Measurements from ENCODE around the gene ZFP57. TPM values are rescaled to one million over a fixed set of nuclear protein-coding genes. Genes with fewer than 3 reads are reported as not detected.
A peak's percentile ranks its signal among the peaks of the same experiment; 100 is the strongest.

ZFP57 gene
- total and polyA plus RNA-seq, 9 donors: 0.13 to 0.25 (median 0.24) TPM; not detected in 6

DNA sequence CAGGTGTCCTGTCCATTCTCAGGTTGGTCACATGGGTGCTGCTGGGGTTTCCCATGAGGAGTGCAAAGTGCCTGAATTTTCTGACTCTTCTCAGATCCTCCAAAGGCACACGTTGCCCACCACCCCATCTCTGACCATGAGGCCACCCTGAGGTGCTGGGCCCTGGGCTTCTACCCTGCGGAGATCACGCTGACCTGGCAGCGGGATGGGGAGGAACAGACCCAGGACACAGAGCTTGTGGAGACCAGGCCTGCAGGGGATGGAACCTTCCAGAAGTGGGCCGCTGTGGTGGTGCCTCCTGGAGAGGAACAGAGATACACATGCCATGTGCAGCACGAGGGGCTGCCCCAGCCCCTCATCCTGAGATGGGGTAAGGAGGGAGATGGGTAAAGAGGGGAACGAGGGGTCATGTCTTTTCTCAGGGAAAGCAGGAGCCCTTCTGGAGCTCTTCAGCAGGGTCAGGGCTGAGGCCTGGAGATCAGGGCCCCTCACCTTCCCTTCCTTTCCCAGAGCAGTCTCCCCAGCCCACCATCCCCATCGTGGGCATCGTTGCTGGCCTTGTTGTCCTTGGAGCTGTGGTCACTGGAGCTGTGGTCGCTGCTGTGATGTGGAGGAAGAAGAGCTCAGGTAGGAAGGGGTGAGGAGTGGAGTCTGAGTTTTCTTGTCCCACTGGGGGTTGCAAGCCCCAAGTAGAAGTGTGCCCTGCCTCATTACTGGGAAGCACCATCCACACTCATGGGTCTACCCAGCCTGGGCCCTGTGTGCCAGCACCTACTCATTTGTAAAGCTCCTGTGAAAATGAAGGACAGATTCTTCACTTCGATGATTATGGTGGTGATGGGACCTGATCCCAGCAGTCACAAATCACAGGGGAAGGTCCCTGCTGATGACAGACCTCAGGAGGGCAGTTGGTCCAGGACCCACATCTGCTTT is 44.3 kb upstream of the ZFP57 start:
- no peak for TF ChIP-seq POLR2A (IDR thresholded peaks at IDR 0.05)
- no peak for TF ChIP-seq CTCF (IDR thresholded peaks at IDR 0.05)
- no peak for TF ChIP-seq EP300 (IDR thresholded peaks at IDR 0.05)

DNA sequence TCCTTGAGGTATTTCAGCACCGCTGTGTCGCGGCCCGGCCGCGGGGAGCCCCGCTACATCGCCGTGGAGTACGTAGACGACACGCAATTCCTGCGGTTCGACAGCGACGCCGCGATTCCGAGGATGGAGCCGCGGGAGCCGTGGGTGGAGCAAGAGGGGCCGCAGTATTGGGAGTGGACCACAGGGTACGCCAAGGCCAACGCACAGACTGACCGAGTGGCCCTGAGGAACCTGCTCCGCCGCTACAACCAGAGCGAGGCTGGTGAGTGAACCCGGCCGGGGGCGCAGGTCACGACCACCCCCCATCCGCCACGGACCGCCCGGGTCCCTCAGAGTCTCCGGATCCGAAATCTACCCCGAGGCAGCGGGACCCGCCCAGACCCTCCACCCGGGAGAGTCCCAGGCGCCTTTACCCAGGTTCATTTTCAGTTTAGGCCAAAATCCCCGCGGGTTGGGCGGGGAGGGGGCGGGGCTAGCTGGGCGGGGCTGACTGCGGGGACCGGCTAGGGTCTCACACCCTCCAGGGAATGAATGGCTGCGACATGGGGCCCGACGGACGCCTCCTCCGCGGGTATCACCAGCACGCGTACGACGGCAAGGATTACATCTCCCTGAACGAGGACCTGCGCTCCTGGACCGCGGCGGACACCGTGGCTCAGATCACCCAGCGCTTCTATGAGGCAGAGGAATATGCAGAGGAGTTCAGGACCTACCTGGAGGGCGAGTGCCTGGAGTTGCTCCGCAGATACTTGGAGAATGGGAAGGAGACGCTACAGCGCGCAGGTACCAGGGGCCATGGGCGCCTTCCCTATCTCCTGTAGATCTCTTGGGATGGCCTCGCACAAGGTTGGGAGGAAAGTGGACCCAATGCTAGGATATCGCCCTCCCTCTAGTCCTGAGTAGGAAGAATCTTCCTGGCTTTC is 43.0 kb upstream of the ZFP57 start:
- no peak for TF ChIP-seq CTCF (IDR thresholded peaks at IDR 0.05)
- TF ChIP-seq POLR2A (IDR thresholded peaks at IDR 0.05): no peak
- no peak for TF ChIP-seq EP300 (IDR thresholded peaks at IDR 0.05)
- Histone ChIP-seq H3K27me3 (no peaks in the 10 kb centered on the region), H3K4me3 (peak overlapping the region; percentile 70), H3K9me3 (no peaks in the 10 kb centered on the region), H3K27ac (peak overlapping the region; percentile 55 to 83), H3K4me1 (ENCODE audit: insufficient read depth) (no peaks in the 10 kb centered on the region), H3K36me3 (no peaks in the 10 kb centered on the region)
- 5 to 8% (median 5%) methylated on average over 66 to 76 of the region's 76 CpGs for WGBS, 3 donors
- peak; percentile 22 to 69 (median 59) for DNase-seq
- intact Hi-C loops (cut with DNase I): no loop called here

More for the DNA sequence above, 44.3 kb upstream of the ZFP57 start:
- H3K4me1 ChIP-seq (ENCODE audit: insufficient read depth): no peaks in the 10 kb centered on the region
- H3K4me3 ChIP-seq: no peak overlapping the region
- no peaks in the 10 kb centered on the region for H3K9me3 ChIP-seq
- intact Hi-C loops (cut with DNase I): no loop called here
- 89 to 93% (median 91%) methylated on average over 11 of the region's 11 CpGs for WGBS, 3 donors
- H3K27me3 ChIP-seq: no peaks in the 10 kb centered on the region
- no peaks in the 10 kb centered on the region for H3K36me3 ChIP-seq
- DNase-seq: no peak
- no peak overlapping the region for H3K27ac ChIP-seq

DNA sequence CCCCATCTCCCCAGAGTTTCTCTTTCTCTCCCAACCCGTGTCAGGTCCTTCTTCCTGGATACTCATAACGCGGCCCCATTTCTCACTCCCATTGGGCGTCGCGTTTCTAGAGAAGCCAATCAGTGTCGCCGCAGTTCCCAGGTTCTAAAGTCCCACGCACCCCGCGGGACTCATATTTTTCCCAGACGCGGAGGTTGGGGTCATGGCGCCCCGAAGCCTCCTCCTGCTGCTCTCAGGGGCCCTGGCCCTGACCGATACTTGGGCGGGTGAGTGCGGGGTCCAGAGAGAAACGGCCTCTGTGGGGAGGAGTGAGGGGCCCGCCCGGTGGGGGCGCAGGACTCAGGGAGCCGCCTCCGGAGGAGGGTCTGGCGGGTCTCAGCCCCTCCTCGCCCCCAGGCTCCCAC is 42.3 kb upstream of the ZFP57 start, which contains the start of gene HLA-F:
TSS of gene HLA-F (plus strand) at position 173 of the 404 bp plus-strand sequence. CDS start at position 203, 30 bp downstream.
- no peaks in the 10 kb centered on the region for H3K27me3 ChIP-seq
- peak within 1 kb of the TSS; percentile 70 for H3K4me3 ChIP-seq
- intact Hi-C loops (cut with DNase I): no loop called here
- no peak for TF ChIP-seq CTCF (IDR thresholded peaks at IDR 0.05)
- peak; percentile 42 for TF ChIP-seq POLR2A (IDR thresholded peaks at IDR 0.05)
- no peak for TF ChIP-seq EP300 (IDR thresholded peaks at IDR 0.05)
- WGBS, 3 donors: 0 to 1% (median 0%) methylated on average over 24 to 26 of the region's 26 CpGs
- DNase-seq: peak; percentile 63 to 89 (median 83)
- no peaks in the 10 kb centered on the region for H3K4me1 ChIP-seq (ENCODE audit: insufficient read depth)
- H3K27ac ChIP-seq: peak within 1 kb of the TSS; percentile 55 to 83
- H3K36me3 ChIP-seq: no peaks in the 10 kb centered on the region
- H3K9me3 ChIP-seq: no peaks in the 10 kb centered on the region

DNA sequence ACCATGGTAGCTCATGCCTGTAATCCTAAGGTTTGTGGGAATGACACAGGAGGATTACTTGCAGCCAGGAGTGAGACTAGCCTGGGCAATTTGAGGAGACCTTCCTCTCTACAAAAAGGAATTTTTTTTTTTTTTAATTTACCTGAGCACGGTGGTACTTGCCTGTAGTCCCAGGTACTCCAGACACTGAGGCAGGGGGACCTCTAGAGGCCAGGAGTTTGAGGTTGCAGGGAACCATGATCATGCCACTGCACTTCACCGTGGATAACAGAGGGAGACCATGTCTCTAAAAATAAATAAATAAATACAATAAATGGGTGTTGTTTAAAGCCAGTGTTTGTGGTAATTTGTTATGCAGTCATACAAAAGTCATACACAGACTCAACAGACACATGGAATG is 39.9 kb upstream of the ZFP57 start:
- Histone ChIP-seq H3K4me1 (ENCODE audit: insufficient read depth) (no peaks in the 10 kb centered on the region), H3K4me3 (no peak overlapping the region), H3K27ac (no peak overlapping the region), H3K36me3 (no peaks in the 10 kb centered on the region), H3K9me3 (no peaks in the 10 kb centered on the region), H3K27me3 (no peaks in the 10 kb centered on the region)
- 22 to 26% (median 25%) methylated on average over 2 of the region's 2 CpGs for WGBS, 3 donors
- no peak for DNase-seq
- TF ChIP-seq CTCF (IDR thresholded peaks at IDR 0.05) (no peak), EP300 (IDR thresholded peaks at IDR 0.05) (no peak), POLR2A (IDR thresholded peaks at IDR 0.05) (no peak)
- intact Hi-C loops (cut with DNase I): no loop called here

All from ovary (tissue), 9 donors.